Ascending aorta (tissue), 2 donors: Measurements from ENCODE around the gene GLIPR1. TPM values are rescaled to one million over a fixed set of nuclear protein-coding genes. Genes with fewer than 3 reads are reported as not detected.

Experiments
- DNase-seq, 2 donors: peaks; one replicate each; pipeline ENCODE4 v3.0.0-alpha.2; 2019; ENCODE audit warnings: low spot score in 2 of 2
- H3K27ac ChIP-seq, 2 donors: fragments of 200-600 bp; sonication (generic); one replicate each; pipeline ENCODE4 v1.5.1; 2016 to 2017; ENCODE audit warnings: mild to moderate bottlenecking in 1 of 2
- H3K27me3 ChIP-seq: fragments of 200-600 bp; sonication (generic); one replicate; pipeline ENCODE4 v1.5.1; 2017
- H3K36me3 ChIP-seq, 2 donors: fragments of 200-600 bp; sonication (generic); one replicate each; pipeline ENCODE4 v1.5.1; 2016
- H3K4me1 ChIP-seq, 2 donors: fragments of 200-600 bp; sonication (generic); one replicate each; pipeline ENCODE4 v1.5.1; 2016 to 2017; ENCODE audit warnings: mild to moderate bottlenecking in 1 of 2
- H3K4me3 ChIP-seq, 2 donors: fragments of 200-600 bp; sonication (generic); one replicate each; pipeline ENCODE4 v1.5.1; 2016 to 2017; ENCODE audit warnings: mild to moderate bottlenecking in 1 of 2
- H3K9me3 ChIP-seq, 2 donors: fragments of 200-600 bp; sonication (generic); one replicate each; pipeline ENCODE4 v1.5.1; 2016
- CTCF ChIP-seq, 3 experiments: fragments of 200-600 bp in 2 of 3; fragments of 450-650 bp in 1 of 3; sonication (generic) in 2 of 3; IDR thresholded peaks; one replicate each; pipeline ENCODE4 v1.5.1; 2016 to 2019; ENCODE audit warnings: antibody characterized with exemption in 3 of 3, mild to moderate bottlenecking in 1 of 3, moderate library complexity in 1 of 3
- intact Hi-C: fragments of 100-400 bp; cut with DNase I; formaldehyde crosslinking; loops from one replicate; pipeline ENCODE4 v1.15.1; 2023
- total RNA-seq: library from RNA; depleted of rRNA; stranded (reverse); fragments of >200 nt; gene quantifications from one replicate; pipeline ENCODE4 v1.1.0, GENCODE V29; 2016

Gene GLIPR1
- total RNA-seq, 1 donor from 2014 or later: 43.9 TPM

- Histone ChIP-seq H3K27ac (peak overlapping the region; percentile 88 to 90), H3K36me3 (no peaks in the 10 kb centered on the region), H3K27me3 (no peaks in the 10 kb centered on the region), H3K4me3 (no peak overlapping the region), H3K4me1 (peaks cover 0 to 5% of the 10 kb centered on the region in 2 donors), H3K9me3 (no peaks in the 10 kb centered on the region)
- intact Hi-C loops: no loop called here
- TF ChIP-seq CTCF (IDR thresholded peaks at IDR 0.05): no peak
- DNase-seq: no peak
Observed at GRCh38 chr12:75478116-75478794, 2.3 kb upstream of the GLIPR1 start.

GRCh38 chr12:75479963-75480461 is 543 bp upstream of the GLIPR1 start:
- TF ChIP-seq CTCF (IDR thresholded peaks at IDR 0.05): no peak
- Histone ChIP-seq H3K9me3 (no peaks in the 10 kb centered on the region), H3K4me1 (peaks cover 5 to 14% of the 10 kb centered on the region in 2 donors), H3K27ac (peak overlapping the region; percentile 88 to 90), H3K27me3 (no peaks in the 10 kb centered on the region), H3K4me3 (peak overlapping the region; percentile 66 to 75), H3K36me3 (no peaks in the 10 kb centered on the region)
- intact Hi-C loops: loop anchor here (1.0 to 5.0 kb wide), 4 partner anchors 89 to 1282 kb away; partner anchors contain the start of genes GLIPR1L1, GLIPR1L2, OSBPL8 and ZDHHC17
- no peak for DNase-seq

GRCh38 chr12:75481013-75481705 is 604 bp downstream of the GLIPR1 start:
- DNase-seq: no peak
- intact Hi-C loops: loop anchor here (2.0 to 5.0 kb wide), 3 partner anchors 146 to 1281 kb away; partner anchors contain the start of genes GLIPR1L1, OSBPL8 and ZDHHC17
- Histone ChIP-seq H3K4me3 (peak overlapping the region; percentile 66 to 75), H3K27me3 (no peaks in the 10 kb centered on the region), H3K9me3 (no peaks in the 10 kb centered on the region), H3K36me3 (no peaks in the 10 kb centered on the region), H3K27ac (peak overlapping the region; percentile 88 to 90), H3K4me1 (peaks cover 8 to 18% of the 10 kb centered on the region in 2 donors)
- no peak for TF ChIP-seq CTCF (IDR thresholded peaks at IDR 0.05)

GRCh38 chr12:75481774-75482173 is 1.2 kb downstream of the GLIPR1 start:
- intact Hi-C loops: loop anchor here (2.0 to 5.0 kb wide), 3 partner anchors 147 to 1281 kb away; partner anchors contain the start of genes GLIPR1L1, OSBPL8 and ZDHHC17
- Histone ChIP-seq H3K27ac (peak overlapping the region; percentile 88 to 90), H3K36me3 (no peaks in the 10 kb centered on the region), H3K4me1 (peaks cover 8 to 24% of the 10 kb centered on the region in 2 donors), H3K4me3 (peak overlapping the region; percentile 66 to 75), H3K27me3 (no peaks in the 10 kb centered on the region), H3K9me3 (no peaks in the 10 kb centered on the region)
- TF ChIP-seq CTCF (IDR thresholded peaks at IDR 0.05): no peak
- DNase-seq: no peak

- Histone ChIP-seq H3K9me3 (no peaks in the 10 kb centered on the region), H3K4me3 (peak overlapping the region; percentile 66 to 75), H3K36me3 (peaks cover 0 to 5% of the 10 kb centered on the region in 2 donors), H3K4me1 (peaks cover 8 to 31% of the 10 kb centered on the region in 2 donors), H3K27me3 (no peaks in the 10 kb centered on the region), H3K27ac (peak overlapping the region; percentile 88 to 90)
- DNase-seq: no peak
- intact Hi-C loops: loop anchor here (5.0 kb wide), 1 partner anchor 1280 kb away; the partner anchor contains the start of gene ZDHHC17
- no peak for TF ChIP-seq CTCF (IDR thresholded peaks at IDR 0.05)
Observed at GRCh38 chr12:75482646-75483045, 2.1 kb downstream of the GLIPR1 start.
